CD14-positive monocyte (primary cell): ENCODE results near the gene DERL3. TPM values are rescaled to one million over a fixed set of nuclear protein-coding genes. Genes with fewer than 3 reads are reported as not detected.

Experiments
- DNase-seq, 3 donors: peaks; one replicate each; pipeline ENCODE4 v3.0.0-alpha.2; 2011 to 2022
- H2AFZ ChIP-seq: 2 replicates; pipeline ENCODE4 v1.6.0; 2012; ENCODE audit warnings: mild to moderate bottlenecking, low read depth, low read length, inconsistent platforms; ENCODE audit not compliant: insufficient read depth, poor library complexity, severe bottlenecking
- H3K27ac ChIP-seq, 2 donors: 1 replicate in 1 of 2; 2 replicates in 1 of 2; pipeline ENCODE4 v1.5.1; 2012 to 2013; ENCODE audit warnings: low read length in 2 of 2, control low read depth in 1 of 2, inconsistent platforms in 1 of 2, low read depth in 1 of 2, mild to moderate bottlenecking in 1 of 2
- H3K27me3 ChIP-seq, 2 donors: one replicate each; pipeline versions ENCODE4 v1.6.0 to v1.6.1; 2011 to 2013; ENCODE audit warnings: low read length in 2 of 2; ENCODE audit not compliant: control insufficient read depth in 2 of 2, insufficient read depth in 2 of 2
- H3K36me3 ChIP-seq, 2 donors: replicated peaks in 1 of 2; 1 replicate in 1 of 2; 2 replicates in 1 of 2; pipeline versions ENCODE4 v1.5.1 to v1.6.1; 2012 to 2013; ENCODE audit warnings: low read length in 2 of 2, control low read depth in 1 of 2, inconsistent platforms in 1 of 2, mild to moderate bottlenecking in 1 of 2; ENCODE audit not compliant: insufficient read depth in 2 of 2, control insufficient read depth in 1 of 2
- H3K4me1 ChIP-seq, 2 donors: 1 replicate in 1 of 2; 2 replicates in 1 of 2; pipeline versions ENCODE4 v1.5.1 to v1.6.1; 2012 to 2013; ENCODE audit warnings: low read length in 2 of 2, control low read depth in 1 of 2, inconsistent platforms in 1 of 2, mild to moderate bottlenecking in 1 of 2, moderate library complexity in 1 of 2; ENCODE audit not compliant: insufficient read depth in 2 of 2, control insufficient read depth in 1 of 2
- H3K4me2 ChIP-seq: replicated peaks from 2 replicates; pipeline ENCODE3; 2012; ENCODE audit warnings: low read length, moderate library complexity, mild to moderate bottlenecking; ENCODE audit not compliant: poor library complexity, severe bottlenecking; ENCODE audit errors: extremely low read depth
- H3K4me3 ChIP-seq, 3 experiments: fragments of 200-600 bp in 1 of 3; sonication (generic) in 1 of 3; replicated peaks in 1 of 3; 1 replicate in 2 of 3; 2 replicates in 1 of 3; pipeline ENCODE4 v1.5.1; 2011 to 2013; ENCODE audit warnings: low read length in 3 of 3, mild to moderate bottlenecking in 3 of 3, control low read depth in 2 of 3, low read depth in 2 of 3, inconsistent platforms in 1 of 3, moderate library complexity in 1 of 3
- H3K79me2 ChIP-seq: 2 replicates; pipeline ENCODE4 v1.6.0; 2012; ENCODE audit warnings: mild to moderate bottlenecking, control low read depth, inconsistent platforms, low read length, moderate library complexity; ENCODE audit not compliant: insufficient read depth
- H3K9ac ChIP-seq: 2 replicates; pipeline ENCODE4 v1.6.0; 2017; ENCODE audit warnings: low read length, mild to moderate bottlenecking; ENCODE audit not compliant: insufficient read depth, poor library complexity, severe bottlenecking
- H3K9me3 ChIP-seq, 2 donors: replicated peaks in 1 of 2; 1 replicate in 1 of 2; 2 replicates in 1 of 2; pipeline versions ENCODE4 v1.5.1 to v1.6.1; 2012 to 2013; ENCODE audit warnings: low read length in 2 of 2, control low read depth in 1 of 2; ENCODE audit not compliant: control insufficient read depth in 1 of 2, insufficient read depth in 1 of 2
- H4K20me1 ChIP-seq: 2 replicates; pipeline ENCODE4 v1.6.0; 2012; ENCODE audit warnings: mild to moderate bottlenecking, low read length, control low read depth, moderate library complexity; ENCODE audit not compliant: insufficient read depth
- H3K27ac Mint-ChIP-seq, 7 donors: one replicate each; pipeline ENCODE4 v1.8.0; 2020; ENCODE audit warnings: mild to moderate bottlenecking in 7 of 7, mixed read lengths in 7 of 7, moderate library complexity in 6 of 7, inconsistent platforms in 2 of 7
- H3K27me3 Mint-ChIP-seq, 3 donors: one replicate each; pipeline ENCODE4 v1.8.0; 2021 to 2022; ENCODE audit warnings: low read depth in 3 of 3, mild to moderate bottlenecking in 3 of 3, mixed read lengths in 3 of 3, moderate library complexity in 3 of 3, inconsistent platforms in 1 of 3
- H3K36me3 Mint-ChIP-seq, 2 donors: one replicate each; pipeline ENCODE4 v1.8.0; 2020; ENCODE audit warnings: mixed read lengths in 2 of 2, inconsistent platforms in 1 of 2, mild to moderate bottlenecking in 1 of 2
- H3K4me1 Mint-ChIP-seq: one replicate; pipeline ENCODE4 v1.8.0; 2020; ENCODE audit warnings: mild to moderate bottlenecking, mixed read lengths
- H3K4me3 Mint-ChIP-seq, 2 donors: one replicate each; pipeline ENCODE4 v1.8.0; 2020; ENCODE audit warnings: mild to moderate bottlenecking in 2 of 2, mixed read lengths in 2 of 2, moderate library complexity in 1 of 2
- H3K9me3 Mint-ChIP-seq, 7 donors: one replicate each; pipeline ENCODE4 v1.8.0; 2020 to 2022; ENCODE audit warnings: mixed read lengths in 7 of 7, mild to moderate bottlenecking in 6 of 7, moderate library complexity in 6 of 7, inconsistent platforms in 2 of 7
- WGBS: methylation state at CpG from one replicate; pipeline ENCODE4 v1.1.5; 2013; ENCODE audit warnings: missing lambda C conversion rate; ENCODE audit not compliant: insufficient coverage; 5-methylcytosine and 5-hydroxymethylcytosine counted together
- intact Hi-C, 2 donors: fragments of 100-400 bp; cut with micrococcal nuclease; formaldehyde crosslinking; loops; one replicate each; pipeline versions ENCODE4 v1.15.0 to v1.15.1; 2023
- polyA plus RNA-seq, 3 donors: library from polyadenylated mRNA; depleted of rRNA in 1 of 3; unstranded in 2 of 3; stranded (reverse) in 1 of 3; fragments of 300-500 nt in 2 of 3; fragments of >200 nt in 1 of 3; fragmentation: Illumina TruSeq in 2 of 3; gene quantifications; 1 replicate in 2 of 3; 2 replicates in 1 of 3; pipeline ENCODE4 v1.2.3, GENCODE V29; 2012 to 2021
- TF ChIP-seq, protein P1 (sequence below): fragments of 200-600 bp; IDR thresholded peaks from one replicate; pipeline ENCODE4 v1.8.0; 2022; ENCODE audit warnings: antibody characterized with exemption, mild to moderate bottlenecking

The DERL3 gene
- polyA plus RNA-seq, 3 donors: 0.23 to 0.64 (median 0.28) TPM

DNA sequence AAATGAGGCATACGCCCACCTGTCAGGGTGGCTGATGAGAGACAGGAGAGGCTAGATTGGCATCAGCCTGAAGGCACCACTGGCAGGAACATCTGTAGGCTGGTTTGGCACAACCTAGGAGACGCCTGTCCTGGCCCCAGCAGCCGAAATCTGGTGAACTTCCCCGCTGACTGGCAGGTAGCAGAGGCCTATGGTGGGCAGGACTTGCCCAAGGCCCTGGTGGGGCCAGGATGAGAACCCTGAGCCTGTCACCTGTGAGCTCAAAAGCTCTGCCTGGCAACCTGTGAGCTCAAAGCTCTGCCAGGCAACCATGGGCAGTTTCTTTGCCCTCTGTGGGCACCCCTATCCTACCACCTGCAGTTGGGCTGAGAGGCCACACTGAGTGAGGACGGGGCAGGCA, 2.5 kb downstream of the DERL3 start:
- Mint-ChIP-seq H3K27me3 (peaks cover 1 to 8% (median 3%) of the 10 kb centered on the region in 3 donors), H3K36me3 (peaks cover 25 to 55% of the 10 kb centered on the region in 2 donors), H3K27ac (peak overlapping the region in 1 of 7 donors; percentile 79), H3K4me3 (no peak overlapping the region), H3K4me1 (peaks cover 20% of the 10 kb centered on the region), H3K9me3 (no peaks in the 10 kb centered on the region)
- Histone ChIP-seq H2AFZ (no peak overlapping the region), H3K27ac (no peak overlapping the region), H3K4me3 (no peak overlapping the region), H3K79me2 (no peaks in the 10 kb centered on the region), H3K4me2 (no peak overlapping the region), H4K20me1 (peaks cover 22% of the 10 kb centered on the region), H3K9ac (no peak overlapping the region), H3K27me3 (no peaks in the 10 kb centered on the region), H3K36me3 (peaks cover 47 to 53% of the 10 kb centered on the region in 2 donors), H3K4me1 (peaks cover 16 to 17% of the 10 kb centered on the region in 2 donors), H3K9me3 (no peaks in the 10 kb centered on the region)
- TF ChIP-seq, protein P1, sequence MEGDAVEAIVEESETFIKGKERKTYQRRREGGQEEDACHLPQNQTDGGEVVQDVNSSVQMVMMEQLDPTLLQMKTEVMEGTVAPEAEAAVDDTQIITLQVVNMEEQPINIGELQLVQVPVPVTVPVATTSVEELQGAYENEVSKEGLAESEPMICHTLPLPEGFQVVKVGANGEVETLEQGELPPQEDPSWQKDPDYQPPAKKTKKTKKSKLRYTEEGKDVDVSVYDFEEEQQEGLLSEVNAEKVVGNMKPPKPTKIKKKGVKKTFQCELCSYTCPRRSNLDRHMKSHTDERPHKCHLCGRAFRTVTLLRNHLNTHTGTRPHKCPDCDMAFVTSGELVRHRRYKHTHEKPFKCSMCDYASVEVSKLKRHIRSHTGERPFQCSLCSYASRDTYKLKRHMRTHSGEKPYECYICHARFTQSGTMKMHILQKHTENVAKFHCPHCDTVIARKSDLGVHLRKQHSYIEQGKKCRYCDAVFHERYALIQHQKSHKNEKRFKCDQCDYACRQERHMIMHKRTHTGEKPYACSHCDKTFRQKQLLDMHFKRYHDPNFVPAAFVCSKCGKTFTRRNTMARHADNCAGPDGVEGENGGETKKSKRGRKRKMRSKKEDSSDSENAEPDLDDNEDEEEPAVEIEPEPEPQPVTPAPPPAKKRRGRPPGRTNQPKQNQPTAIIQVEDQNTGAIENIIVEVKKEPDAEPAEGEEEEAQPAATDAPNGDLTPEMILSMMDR: no peak
- WGBS: 85% methylated on average over 5 of the region's 5 CpGs
- intact Hi-C loops: loop anchor here in 1 of 2 donors (5.0 kb wide), 1 partner anchor 119 kb away; no protein-coding TSS in a partner anchor
- DNase-seq: peak in 1 of 3 donors; percentile 1

DNA sequence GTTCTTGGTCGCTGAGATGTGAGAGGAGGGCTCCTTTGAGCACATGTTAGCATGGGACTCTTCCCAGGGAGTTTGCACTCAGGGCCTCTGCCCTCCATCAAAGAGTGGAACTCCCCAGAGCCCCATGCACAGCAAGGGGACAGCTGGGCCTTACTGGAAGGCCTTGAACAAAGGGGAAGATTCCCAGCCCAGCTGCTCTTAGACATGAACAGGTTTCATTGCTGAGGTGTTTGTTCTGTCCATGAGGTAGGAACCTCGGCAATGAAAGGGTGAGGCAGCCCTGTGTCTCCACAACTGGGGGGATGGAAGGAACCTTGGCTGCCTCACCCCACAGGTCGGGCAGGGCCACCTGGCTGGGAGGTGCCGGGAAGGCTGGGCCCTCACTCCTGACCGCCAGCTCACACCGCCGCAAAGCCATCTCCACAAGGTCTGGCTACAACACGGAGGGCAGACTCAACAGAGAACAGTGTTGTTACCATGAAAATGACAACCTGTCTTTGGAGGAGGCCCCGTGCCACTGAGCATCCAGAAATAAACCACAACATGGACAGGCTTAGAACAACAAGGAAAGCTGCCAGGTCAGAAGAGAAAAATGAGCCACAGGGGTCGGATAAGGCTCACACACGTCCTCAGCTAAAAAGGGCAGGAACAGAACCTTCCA, 3.2 kb downstream of the DERL3 start:
- peaks cover 31 to 61% of the 10 kb centered on the region in 2 donors for H3K36me3 Mint-ChIP-seq
- WGBS: 78% methylated on average over 3 of the region's 11 CpGs
- Histone ChIP-seq H3K4me3 (no peak overlapping the region), H3K79me2 (no peaks in the 10 kb centered on the region), H3K4me1 (peaks cover 16 to 17% of the 10 kb centered on the region in 2 donors), H3K4me2 (no peak overlapping the region), H2AFZ (no peak overlapping the region), H3K9ac (no peak overlapping the region), H4K20me1 (peaks cover 29% of the 10 kb centered on the region), H3K27me3 (no peaks in the 10 kb centered on the region), H3K36me3 (peaks cover 51 to 60% of the 10 kb centered on the region in 2 donors), H3K9me3 (no peaks in the 10 kb centered on the region), H3K27ac (no peak overlapping the region)
- peaks cover 1 to 8% (median 3%) of the 10 kb centered on the region in 3 donors for H3K27me3 Mint-ChIP-seq
- TF ChIP-seq, protein P1: no peak
- peak overlapping the region in 4 of 7 donors; percentile 8 to 79 (median 18) for H3K27ac Mint-ChIP-seq
- DNase-seq: peak in 1 of 3 donors; percentile 2
- intact Hi-C loops: loop anchor here in 1 of 2 donors (5.0 kb wide), 1 partner anchor 118 kb away; no protein-coding TSS in a partner anchor
- no peaks in the 10 kb centered on the region for H3K9me3 Mint-ChIP-seq
- H3K4me1 Mint-ChIP-seq: peaks cover 20% of the 10 kb centered on the region
- no peak overlapping the region for H3K4me3 Mint-ChIP-seq
